SHP77 treated with DMSO at 0.1 percent for 48 hours (cell line): ENCODE data around the gene DTNB.

Experiments used
- DNase-seq: peaks from one replicate; lab custom pipeline; 2025; lab: John Stamatoyannopoulos, UW

The DTNB gene

DNA sequence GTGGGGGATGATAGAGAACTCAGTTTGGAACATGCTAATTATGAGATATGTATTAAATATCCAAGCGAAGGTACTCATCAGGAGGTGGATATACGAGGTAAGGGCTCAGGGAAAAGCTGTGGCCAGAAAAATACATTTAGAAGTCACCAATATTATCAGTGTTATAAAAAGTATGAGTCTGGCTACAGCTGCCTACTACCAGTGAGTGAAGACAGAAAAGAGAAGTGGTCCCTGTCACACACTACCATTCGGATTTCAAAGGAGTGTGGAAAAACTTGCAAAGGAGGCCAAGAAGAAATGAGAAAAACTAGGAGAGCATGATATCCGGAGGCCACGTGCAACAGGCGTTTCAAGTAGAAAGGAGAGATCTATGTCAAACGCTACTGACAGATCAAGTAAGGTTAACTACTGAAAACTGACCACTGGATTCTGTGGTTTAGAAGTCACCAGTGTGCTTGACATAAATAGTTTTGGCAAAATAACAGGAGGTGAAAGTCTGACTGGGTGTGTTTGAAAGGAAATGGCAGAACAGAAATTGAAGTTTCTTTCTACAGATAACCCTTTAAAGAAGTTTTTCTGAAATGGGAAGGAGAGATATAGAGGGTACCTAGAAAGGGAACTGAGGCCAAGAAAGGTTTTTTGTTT is 213.0 kb downstream of the DTNB start:
- DNase-seq = no peak

DNA sequence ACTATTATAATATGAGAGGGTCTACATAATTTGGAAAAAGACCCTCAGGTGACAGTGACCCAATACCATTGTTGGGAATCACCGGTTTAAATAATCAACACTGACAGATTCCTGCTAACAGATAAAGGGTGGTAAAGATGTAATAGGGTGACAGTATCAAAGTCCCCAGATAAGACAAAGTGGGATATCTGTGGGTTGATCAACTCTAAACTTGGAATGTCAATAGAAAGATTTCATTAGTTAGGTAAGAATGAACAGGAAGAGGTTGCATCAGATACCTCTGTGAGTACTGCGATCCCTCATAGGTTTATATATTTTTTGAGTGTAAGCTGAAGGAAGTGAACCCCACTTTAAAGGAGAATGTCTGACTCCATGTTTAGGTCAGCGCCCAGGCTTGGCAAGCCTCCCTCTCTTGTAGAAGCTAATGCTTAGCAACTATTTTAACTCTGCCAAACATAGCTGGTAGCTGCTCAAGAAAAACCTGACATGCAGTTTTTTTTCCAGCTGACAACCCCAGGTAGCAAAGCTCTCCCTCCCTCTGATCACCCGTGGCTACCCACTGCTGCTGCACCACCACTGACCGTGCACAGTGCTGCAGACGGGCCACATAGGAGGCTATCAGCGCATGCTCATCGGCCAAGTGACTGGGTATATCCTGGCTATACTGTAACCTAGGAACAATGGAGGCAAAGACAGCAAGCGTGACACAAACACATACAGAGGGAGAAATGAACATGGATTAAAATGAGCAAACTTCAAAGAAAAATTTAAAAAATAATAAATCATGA is 218.4 kb downstream of the DTNB start:
- DNase-seq = no peak

DNA sequence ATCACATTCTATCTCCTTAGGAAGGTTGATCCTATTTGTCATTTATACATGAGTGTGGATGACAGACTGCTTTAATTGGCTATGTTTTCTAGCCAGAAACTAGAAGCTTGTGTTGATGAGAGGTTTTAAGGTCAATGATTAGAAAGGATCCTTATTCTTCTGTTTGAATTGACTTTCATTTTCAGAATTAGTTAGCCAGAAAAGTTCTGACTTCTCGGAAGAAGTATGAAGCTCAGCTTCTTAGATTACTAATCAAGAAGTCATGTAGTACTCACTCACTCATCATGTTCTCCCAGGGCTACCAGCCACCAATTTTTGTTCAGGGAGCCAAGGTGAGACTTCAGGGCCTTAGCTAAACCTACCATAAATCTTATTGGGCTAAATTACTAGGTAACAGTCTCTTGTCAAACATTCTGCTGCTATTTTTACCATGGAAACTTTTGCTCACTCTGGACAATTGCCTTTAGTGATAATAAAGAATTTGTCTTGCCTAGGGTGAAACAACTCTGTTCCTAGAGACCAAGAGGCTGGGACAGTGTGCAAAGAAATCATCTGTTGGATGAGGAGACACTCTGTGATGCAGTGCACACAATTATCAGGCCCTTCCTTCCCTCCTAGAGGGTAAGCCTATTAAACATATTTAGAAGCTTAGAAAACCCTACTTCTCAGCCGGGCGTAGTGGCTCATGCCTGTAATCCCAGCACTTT is 220.0 kb downstream of the DTNB start:
- no peak for DNase-seq

DNA sequence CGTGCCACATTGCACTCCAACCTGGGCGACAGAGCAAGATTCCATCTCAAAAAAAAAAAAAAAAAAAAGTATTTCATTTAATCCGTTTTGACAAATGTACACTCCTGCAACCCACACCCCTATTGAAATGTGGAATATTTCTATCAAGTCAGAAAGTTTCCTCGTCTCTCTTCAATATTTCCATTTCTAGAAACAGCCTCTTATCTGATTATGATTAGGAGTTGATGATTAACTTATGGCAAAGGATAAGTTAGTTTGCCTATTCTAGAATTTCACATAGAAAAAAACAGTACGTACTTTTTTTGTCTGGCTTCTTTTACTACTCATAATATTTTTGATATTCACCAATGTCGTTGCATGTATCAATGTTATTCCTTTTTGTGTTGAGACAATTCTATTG is 224.6 kb downstream of the DTNB start:
- DNase-seq = no peak

DNA sequence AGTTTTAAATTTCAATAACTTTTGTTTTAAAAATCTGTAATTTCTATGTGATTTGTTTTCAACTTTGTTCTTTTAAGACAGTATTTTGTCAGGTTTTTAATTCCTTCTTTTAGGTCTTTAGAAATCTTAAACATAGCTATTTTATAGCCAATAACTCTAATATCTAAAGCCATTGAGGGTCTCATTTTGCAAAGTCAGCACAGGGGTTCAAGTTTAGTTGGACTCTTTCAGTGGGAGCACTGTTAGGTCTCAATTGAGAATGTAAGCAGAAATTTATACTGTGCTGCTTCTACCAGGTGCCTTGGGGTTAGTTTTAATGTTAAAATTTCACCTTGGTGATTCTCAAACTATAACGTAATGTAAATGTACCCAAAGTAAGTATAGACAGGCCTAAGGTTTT is 226.4 kb downstream of the DTNB start:
- no peak for DNase-seq

DNA sequence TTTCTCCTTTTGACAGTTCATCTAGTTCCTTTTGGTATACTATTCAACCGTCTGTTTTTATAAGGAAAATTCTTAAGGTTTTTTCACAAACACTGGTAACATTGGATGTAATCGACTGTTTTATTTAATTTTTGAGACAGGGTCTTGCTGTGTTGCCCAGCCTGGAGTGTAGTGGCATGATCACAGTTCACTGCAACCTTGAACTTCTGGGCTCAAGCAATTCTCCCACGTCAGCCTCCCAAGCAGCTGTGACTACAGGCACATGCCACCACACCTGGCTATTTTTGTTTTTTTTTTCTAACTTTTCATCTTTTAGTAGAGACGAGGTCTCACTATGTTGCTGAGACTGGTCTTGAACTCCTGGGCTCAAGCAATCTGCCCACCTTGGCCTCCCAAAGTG is 227.3 kb downstream of the DTNB start:
- no peak for DNase-seq

DNA sequence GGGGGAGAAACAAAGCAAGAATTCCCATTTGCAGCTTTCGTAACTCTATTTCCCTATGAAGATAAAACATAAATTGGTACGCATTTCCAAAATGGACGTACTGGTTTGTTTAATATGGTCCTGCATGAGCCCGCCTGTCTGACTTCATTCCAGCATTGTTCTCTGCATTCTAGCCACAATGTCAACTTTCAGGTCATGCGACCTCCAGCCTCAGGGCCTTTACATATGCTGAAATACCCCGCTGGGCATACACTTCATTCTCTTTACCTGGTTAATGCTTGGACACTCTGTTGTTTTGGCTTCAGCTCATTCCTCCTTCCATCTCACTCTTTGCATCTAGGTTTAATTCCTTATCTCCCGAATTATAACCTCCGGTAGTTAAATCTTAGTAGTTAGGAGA is 227.9 kb downstream of the DTNB start:
- no peak for DNase-seq

DNA sequence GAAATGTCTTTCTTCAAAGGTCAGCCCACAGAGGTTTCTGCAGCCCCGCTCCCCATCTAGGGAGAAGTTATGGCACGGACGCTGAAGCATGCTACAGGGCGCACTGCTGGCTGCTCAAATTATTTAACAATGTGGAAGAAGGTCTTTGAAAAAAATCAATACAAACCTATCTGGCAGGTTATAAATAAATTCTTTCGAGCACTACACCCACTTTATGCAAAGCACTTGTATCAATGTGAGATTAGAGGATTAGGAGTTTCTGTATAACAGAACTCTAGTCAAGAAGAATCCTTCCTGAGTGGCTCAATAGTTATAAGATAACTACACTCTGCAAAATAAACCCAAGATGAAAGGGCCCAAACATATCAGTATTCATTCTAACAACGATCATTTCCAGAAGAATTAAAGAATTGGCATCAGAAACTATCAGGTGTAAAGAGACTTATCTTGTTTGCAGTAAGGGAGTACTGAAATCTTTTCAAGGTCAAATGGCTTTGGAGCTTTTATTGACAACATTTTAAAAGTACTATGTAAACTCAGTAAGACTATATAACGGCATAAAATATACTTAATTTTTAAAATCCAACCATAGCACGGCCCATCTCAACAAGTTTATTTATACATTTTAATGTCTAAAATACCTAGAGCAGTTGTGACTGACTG is 228.6 kb downstream of the DTNB start:
- DNase-seq = no peak

DNA sequence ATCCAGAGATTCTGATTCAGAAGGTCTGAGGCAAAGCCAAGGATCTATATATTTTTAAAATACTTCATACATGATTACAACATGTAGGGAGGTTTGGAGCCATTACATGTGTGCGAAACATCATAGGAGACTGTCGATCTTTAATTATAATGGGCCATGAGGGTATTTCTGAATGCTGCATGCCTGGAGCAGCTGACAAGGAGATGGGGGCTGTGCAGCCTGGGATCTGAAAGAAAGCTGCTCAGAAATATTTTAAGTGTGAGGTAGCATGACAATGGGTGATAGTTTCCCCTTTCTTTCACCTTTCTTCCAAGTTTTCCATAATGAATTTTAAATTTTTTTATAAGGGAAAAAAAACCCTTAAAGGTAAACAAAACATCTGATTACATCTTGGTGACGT is 229.6 kb downstream of the DTNB start:
- DNase-seq = no peak

DNA sequence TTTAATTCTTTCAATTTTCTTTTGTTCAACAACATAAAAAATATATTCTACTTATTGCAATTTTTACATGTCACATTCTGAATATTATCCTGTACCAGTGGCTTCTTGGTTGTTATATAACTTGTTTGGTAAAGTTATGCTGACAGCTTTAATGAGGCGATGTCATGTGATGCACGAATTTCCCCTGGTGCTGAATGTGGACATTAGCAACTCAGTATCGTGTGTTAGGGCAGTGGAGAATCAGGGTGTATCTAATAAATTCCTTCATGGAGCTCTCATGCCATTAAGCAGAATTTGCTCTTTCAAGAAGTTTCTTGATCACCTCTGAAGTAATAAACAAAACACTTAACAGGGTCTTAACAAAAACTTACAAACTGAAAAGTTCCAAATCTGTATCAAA is 232.0 kb downstream of the DTNB start:
- no peak for DNase-seq

DNA sequence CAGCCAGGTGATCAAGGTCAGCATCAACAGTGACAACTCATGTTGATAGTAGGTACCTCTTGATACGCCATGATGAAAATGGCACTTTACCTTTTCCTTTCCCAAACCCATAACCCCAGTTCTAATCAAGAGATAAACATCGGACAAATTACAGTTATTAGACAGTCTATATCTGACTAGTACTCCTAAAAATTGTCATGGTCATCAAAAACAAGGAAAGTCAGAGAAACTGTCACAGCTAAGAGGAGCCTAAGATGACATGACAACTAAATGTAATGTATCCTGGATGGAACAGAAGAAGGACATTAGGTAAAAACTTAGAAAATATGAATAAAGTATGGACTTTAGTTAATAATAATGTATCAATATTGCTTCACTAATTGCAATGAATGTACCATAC is 234.6 kb downstream of the DTNB start:
- DNase-seq = no peak

DNA sequence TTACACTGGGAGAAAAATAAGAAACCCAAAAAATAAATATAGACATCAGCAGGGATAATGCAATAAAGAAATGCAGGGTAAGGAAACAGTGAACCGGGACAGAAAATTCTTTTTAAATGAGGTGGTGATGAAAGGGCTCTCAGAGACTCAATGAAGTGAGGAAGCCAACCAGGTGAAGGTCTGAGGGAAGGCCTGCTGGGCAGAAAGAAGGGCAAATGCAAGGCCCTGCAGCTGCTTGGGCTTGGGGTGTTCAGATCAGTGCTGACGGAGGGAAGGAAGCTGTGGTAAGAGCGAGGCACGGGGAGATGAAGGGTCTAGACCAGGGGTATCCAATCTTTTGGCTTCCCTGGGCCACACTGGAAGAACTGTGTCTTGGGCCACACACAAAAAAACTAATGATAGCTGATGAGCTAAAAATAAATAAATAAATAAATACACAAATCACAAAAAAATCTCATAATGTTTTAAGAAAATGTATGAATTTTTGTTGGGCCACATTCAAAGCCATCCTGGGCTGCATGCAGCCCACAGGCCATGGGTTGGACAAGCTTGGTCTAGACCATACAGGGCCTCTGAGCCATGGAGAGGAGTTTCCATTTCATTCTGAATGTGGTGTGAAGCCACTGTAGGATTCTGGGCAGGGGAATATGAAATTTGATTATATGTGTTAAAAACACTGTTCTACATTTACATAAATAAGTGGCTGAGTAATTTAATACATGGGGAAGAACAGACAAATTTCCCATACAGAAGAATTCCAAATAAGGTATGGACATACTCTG is 235.3 kb downstream of the DTNB start:
- DNase-seq = no peak

DNA sequence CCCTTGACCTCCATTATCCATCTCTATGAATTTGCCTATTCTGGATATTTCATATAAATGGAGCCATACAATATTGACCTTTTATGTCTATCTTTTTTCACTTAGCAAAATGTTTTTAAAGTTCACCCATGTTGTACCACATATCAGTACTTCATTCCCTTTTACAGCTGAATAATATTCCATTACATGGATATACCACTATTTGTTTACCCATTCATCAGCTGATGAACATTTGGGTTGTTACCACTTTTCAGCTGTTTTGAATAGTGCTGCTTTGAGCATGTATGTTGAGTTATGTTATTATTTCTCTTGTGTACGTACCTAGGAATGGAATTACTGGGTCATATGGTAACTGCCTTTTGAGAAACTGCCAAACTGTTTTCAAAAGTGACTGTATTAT is 238.0 kb downstream of the DTNB start:
- DNase-seq = no peak

DNA sequence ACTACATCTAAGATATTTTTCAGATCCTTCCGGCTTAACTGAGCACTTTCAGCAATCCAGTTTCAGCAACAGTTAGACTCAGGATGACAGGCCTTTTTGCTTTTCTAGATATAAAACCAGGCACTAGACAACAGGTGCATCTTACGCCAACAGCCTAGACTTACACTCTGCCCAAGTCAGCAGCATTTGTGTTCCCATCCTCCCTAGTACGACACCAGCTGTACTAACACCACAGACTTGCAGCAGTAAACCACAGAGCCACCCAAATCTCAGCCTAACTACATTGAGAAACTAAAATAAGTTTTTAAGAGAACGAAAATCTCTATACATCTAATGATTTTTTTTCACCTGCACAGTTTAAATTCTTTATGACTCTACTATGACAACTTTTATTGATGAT is 241.8 kb downstream of the DTNB start:
- no peak for DNase-seq

DNA sequence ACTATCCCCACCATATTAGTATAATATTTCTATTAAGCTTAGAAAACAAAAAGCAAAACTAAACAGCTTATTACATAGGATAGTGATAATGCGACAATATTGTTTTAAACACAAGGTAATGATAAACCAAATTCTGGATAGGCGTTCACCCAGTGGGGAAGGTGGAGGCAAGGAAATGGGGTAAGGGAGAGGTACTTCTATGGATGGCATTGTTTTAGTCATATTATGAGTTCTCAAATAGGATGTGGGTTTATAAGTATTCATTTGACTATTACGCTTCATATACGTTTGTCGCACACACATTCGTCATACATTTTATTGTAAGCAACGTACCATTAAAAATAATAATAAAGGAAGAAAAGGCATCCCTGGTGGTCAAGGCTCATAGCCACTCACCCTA is 242.8 kb downstream of the DTNB start:
- no peak for DNase-seq

DNA sequence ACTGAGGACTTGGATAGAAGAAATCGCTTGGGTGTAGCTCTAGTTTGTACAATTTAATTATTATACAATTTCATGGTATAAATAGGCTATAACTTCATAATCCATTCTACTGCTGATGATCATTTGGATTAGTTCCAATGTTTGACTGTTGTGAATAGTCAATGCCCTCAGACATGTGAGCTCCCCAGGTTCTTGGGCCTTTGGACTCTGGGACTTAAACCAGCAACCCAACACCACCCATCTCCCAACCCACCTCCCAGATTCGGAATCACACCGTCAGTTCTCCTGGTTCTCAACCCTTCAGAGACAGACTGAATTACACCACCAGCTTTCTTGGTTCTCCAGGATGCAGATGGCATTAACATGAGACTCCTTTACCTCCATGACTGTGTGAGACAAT is 247.1 kb downstream of the DTNB start:
- no peak for DNase-seq

DNA sequence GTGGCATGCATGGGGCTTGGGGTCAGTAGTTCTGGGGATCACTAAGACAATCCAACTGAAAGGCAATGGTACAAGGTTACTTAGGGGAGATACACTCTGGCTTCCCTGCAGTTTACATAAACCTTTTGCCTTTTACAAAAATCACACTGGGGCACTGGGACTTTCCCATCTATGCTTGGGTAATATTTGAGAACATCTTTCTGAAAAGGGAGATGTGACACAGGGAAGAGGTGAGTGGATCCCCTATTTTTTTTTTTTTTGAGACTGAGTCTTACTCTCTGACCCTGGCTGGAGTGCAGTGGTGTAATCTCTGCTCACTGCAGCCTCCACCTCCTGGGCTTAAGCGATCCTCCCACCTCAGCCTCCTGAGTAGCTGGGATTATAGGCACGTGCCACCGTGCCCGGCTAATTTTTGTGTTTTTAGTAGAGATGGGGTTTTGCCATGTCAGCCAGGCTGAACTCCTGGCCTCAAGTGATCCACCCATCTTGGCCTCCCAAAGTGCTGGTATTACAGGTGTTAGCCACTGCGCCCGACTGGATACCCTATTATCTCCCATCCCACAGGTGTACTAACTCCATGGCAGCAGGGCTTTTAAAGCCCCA is 248.8 kb downstream of the DTNB start:
- DNase-seq = no peak

DNA sequence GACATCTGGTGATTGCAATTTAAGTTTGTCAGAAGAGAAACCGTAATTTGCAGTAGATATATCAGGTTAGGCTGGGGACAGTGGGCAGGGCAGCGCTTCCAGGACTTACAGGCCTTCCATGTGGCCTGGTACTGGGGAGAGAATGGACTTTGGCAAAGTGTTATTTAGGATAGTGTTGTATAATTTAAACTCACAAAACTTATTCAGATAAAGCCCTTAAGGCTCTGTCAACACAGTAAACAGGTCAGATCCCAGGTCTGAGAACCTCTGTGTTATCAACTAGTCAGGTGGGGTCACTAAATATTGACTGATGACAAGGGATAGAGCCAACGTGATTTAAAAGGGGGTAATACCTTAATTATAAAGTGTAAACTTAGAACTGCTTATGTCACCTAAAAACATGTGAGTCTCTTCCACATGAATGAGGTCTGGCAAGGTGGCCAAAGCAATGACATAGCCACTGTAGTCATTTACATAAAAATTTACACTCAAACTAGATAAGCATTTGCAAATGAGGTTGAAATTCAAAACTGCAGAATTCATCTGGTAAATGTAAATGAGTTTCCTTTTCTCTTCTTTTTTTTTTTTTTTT is 251.5 kb downstream of the DTNB start:
- no peak for DNase-seq

DNA sequence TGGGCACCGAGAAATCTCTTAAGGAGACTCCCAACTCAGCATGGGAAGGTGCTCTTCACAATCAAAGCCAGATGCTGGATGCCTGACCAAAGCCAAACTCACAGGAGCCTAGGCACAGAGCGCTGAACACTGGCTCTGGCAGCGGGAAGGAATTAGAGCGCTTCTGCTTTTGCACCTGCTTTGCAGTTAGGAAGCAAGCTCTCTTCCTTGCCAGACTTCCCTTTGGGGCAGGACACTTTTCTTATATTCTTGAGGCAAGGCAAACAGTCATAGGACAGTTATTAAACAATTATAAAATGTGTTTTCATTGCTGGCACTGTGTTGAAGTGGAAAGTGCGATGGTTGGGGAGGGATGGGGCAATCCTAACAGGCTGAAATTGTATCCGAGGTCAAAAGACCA is 252.1 kb downstream of the DTNB start:
- DNase-seq = no peak

DNA sequence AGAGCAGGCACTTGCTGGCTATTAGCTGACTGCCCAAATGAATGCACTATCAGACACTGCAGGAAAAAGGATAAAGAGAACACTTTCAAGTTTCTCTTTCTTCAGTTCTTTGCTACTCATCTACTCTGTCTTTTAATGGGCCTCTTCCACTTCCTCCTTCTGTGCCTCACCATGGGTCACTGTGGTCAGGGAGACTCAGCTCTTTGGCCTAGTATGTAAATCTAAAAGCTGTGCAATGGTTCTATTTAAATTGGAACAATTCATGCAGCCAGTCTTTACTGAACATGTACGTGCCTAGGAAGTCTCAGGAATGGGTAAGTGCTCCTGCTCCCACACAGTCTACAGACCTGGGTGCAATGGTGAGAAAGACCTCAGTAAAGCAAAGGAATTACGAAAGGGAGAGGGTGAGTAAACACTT is 252.5 kb downstream of the DTNB start:
- no peak for DNase-seq

DNA sequence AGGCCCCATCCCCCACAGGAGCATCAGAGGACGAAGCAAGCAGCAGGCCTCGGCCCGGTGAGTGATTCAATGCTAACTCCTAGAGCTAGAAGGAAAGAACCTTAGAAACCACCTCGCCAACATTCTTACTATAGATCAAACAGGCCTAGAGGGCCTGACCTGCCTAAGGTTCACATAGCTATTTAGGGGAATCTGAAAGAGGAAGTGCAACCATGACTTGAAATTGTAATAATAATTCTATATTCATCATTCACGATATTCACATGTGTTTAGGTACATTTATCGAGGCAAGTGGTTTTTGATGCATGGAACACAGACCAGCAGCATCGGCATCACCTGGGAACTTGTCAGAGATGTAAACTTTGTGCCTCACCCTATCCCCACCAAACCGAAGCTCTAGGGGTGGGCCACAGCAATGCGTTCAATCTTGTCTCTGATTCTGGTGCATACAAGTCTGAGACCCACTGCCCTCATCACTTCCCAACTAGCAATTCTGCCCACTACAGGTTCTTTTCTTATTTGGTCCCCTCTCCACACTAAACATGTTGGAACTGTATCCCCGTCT is 253.6 kb downstream of the DTNB start:
- no peak for DNase-seq
